GM21576 (cell line): ENCODE data around the gene HSP90AA1.
"Not testable (repeated sequence)": the region's sequence is repeated elsewhere in the genome, so short reads cannot be mapped to it uniquely, and the experiment has no call there.

Source experiments
- ATAC-seq: cut with Tn5 transposase; IDR thresholded peaks from one replicate; pipeline ENCODE4 v1.9.1; 2021; ENCODE audit warnings: mild to moderate bottlenecking, moderate library complexity; ENCODE audit not compliant: unreplicated experiment

Gene HSP90AA1

DNA sequence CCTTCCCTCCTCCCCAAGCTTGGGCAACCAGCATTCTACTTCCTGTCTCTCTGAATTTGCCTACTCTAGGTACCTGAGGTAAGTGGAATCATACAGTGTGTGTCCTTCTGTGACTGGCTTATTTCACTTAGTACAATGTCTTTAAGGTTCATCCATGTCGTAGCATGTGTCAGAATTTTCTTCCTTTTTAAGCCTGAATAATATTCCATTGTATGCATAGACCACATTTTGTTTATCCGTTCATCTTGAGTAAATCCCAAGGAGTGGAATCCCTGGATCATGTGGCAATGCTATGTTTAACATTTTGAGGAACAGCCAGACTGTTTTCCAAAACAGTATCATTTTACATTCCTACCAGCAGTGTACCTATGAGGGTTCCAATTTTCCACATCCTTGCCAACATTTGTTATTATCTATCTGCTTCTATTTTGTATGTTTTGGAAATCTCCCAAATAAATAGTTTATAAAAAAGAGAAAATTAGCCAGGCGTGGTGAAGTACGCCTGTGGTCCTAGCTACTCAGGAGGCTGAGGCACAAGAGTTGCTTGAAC lies 12.4 kb downstream of the HSP90AA1 start:
- no peak for ATAC-seq

GRCh38 chr14:102071283-102071998 lies 15.4 kb downstream of the HSP90AA1 start:
- ATAC-seq: no peak

DNA sequence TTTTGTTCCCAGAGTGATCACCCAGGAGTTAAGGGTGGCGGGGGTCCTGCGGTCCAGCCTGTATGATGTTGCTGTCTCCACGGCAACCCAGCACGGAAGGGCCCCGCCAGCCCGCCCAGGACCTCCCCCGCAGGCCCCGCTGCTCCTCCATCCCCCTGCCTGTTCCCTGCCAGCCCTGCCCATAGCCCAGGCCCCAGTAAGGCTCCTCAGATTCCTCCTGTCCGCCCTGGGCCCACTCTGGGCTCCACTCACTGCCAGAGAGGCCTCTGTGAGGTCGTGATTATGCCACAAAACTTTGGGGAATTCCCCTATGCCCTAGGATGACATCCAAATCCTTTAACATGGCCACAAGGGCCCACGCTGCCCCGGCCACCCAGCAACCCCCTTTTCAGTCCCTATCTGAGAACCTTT lies 20.8 kb downstream of the HSP90AA1 start:
- no peak for ATAC-seq

DNA sequence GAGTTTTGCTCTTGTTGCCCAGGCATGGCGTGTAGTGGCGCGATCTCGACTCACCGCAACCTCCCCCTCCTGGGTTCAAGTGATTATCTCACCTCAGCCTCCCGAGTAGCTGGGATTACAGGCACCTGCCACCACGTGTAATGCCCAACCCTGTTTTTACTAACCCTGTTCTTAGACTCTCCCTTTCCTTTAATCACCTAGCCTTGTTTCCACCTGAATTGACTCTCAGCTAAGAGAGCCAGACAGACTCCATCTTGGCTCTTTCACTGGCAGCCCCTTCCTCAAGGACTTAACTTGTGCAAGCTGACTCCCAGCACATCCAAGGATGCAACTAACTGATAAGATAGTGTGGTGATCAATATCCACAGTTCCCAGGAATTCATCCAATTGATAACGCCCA lies 22.3 kb downstream of the HSP90AA1 start:
- not testable (repeated sequence) for ATAC-seq

DNA sequence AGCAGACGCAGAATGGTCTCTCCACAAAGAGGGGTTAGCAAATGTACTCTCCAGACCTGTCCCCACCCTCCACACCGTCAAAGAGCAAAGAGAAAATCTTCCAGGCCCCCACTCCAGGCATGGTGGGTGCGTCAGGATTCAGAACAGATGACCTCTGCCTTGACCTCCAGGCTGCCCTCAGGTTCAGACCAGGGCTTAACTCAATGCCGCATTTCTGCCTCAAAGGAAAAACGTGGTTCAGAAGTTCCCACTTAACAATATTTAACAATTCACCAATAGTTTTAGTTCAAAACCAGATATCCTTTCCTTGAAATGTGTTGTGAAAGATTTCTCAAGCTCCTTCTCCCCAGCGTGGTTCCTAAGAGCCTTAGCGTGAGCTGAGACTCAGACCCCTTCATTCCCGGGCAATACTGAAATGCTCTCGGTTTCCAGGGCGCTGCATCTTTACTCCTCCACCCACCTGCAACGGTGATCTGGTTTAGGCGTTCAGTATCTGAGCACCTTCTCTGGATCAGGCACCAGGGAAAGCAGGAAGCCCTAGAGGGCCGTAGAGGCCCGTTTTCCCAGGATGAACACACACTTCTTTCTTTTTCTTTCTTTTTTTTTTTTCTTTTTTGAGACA lies 22.9 kb downstream of the HSP90AA1 start:
- no peak for ATAC-seq

GRCh38 chr14:102063109-102063807 lies 23.6 kb downstream of the HSP90AA1 start:
- peak; percentile 62 for ATAC-seq

DNA sequence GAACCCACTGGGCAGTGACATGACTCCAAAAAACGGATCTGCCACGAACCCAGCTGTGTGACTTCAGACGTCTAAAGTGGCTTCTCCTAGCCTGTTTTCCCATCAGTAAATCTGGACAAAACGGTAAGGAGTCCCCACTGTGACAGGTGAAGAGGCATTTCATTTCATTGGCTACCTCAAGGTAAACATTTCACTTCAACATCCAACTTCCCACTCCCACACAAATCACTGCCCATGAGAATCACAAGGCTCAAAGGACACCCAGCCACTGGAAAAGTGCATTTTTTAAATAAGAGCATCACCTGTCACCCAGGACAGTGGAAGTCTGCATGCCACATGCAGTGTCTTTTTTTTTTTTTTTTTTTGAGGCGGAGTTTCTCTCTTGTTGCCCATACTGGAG lies 27.9 kb downstream of the HSP90AA1 start:
- no peak for ATAC-seq

DNA sequence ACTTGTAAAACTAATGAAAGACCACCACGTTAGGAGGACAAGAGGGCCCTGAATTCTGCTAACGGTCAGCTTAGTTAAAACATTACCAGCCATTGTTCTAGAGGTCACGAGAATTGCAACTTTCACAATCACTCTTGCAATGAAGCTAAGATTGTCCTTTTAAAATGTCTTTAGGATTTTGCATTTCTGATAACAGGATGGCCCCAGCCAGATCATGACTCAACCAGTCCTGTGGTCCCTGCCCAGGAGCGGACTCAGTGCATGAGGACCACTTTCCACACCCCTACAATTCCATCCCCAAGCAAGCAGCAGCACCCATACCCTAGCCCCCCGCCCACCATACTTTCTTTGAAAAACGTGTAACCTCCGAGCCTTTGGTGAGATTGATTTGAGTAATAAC lies 28.7 kb downstream of the HSP90AA1 start:
- ATAC-seq: no peak

DNA sequence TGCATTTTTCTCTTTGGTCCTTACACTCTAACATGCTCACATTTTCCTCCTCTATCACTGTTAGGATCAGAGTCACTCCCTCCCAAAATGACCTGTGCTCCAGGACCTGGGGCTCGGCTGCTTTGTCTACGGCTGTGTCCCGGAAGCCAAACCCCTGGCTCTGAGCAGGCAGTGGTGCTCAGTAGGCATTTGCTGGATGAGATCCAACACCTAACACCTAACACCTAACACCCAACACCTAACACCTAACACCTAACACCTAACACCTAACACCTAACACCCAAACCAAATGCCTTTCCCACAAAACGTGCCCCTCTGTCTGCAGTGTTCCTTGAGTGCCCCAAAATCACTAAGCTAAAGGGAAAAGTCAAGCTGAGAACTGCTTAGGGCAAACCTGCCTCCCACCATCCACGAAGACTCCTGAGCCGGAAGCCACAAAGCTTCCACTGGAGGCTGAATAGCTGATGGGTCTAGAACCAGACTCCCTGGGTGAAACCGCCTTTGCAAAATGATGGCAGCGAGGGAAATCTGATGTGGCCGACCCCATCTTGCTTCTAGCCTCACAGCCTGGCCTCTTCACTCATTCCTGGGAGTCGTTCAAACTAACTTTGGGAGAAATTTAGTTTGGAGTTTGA lies 29.2 kb downstream of the HSP90AA1 start:
- no peak for ATAC-seq

- ATAC-seq: no peak
These were observed 30.0 kb downstream of the HSP90AA1 start for GRCh38 chr14:102056694-102057442.

GRCh38 chr14:102055181-102055901 lies 31.5 kb downstream of the HSP90AA1 start:
- no peak for ATAC-seq

GRCh38 chr14:102052522-102052921 lies 34.3 kb downstream of the HSP90AA1 start:
- no peak for ATAC-seq

GRCh38 chr14:102050625-102051024 lies 36.2 kb downstream of the HSP90AA1 start:
- no peak for ATAC-seq

DNA sequence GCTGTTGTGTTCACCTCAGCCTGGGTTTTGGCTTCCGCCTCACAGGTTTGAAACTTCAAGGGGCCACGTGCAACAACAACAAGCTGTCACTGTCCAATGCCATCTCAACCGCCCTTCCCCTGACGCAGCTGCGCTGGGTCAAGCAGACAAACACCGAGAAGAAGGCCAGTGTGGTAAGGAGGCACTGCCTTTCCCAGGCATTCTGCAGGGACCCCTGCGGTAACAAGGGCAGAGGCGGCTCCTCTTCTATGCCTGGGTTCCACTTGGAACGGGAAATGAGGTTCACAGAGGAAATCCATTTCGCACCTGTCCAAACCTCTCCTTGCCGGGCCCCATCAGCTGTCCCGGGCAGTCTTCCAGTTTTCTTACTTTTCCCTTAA lies 36.8 kb downstream of the HSP90AA1 start:
- ATAC-seq: no peak

- ATAC-seq: no peak
These were observed 37.4 kb downstream of the HSP90AA1 start for GRCh38 chr14:102049258-102050025.

- ATAC-seq: no peak
These were observed 38.9 kb downstream of the HSP90AA1 start for GRCh38 chr14:102047808-102048540.

GRCh38 chr14:102046337-102047278 lies 40.2 kb downstream of the HSP90AA1 start:
- ATAC-seq: no peak
